T-helper 17 cell (primary cell): ENCODE results near the gene PIGZ. TPM values are rescaled to one million over a fixed set of nuclear protein-coding genes. Genes with fewer than 3 reads are reported as not detected.

Source experiments
- ATAC-seq: fragments of 150-1000 bp; cut with Tn5 transposase; 2 replicates; pipeline ENCODE4 v1.10.0; 2021; ENCODE audit warnings: mild to moderate bottlenecking, moderate library complexity
- DNase-seq, 3 donors: peaks; one replicate each; pipeline versions ENCODE4 v3.0.0 to v3.0.0-alpha.2; 2020 to 2021
- H3K9me3 ChIP-seq: one replicate; pipeline ENCODE4 v1.7.0; 2013; ENCODE audit warnings: low read length, mild to moderate bottlenecking; ENCODE audit not compliant: control insufficient read depth, poor library complexity, severe bottlenecking
- H3K27ac Mint-ChIP-seq: one replicate; pipeline ENCODE4 v1.8.0; 2022; ENCODE audit warnings: mild to moderate bottlenecking, moderate library complexity, mixed read lengths
- H3K27me3 Mint-ChIP-seq: one replicate; pipeline ENCODE4 v1.8.0; 2022; ENCODE audit warnings: mixed read lengths
- H3K36me3 Mint-ChIP-seq: one replicate; pipeline ENCODE4 v1.8.0; 2022; ENCODE audit warnings: low read depth, mixed read lengths
- H3K4me1 Mint-ChIP-seq: one replicate; pipeline ENCODE4 v1.8.0; 2022; ENCODE audit warnings: mild to moderate bottlenecking, mixed read lengths
- H3K4me3 Mint-ChIP-seq: one replicate; pipeline ENCODE4 v1.8.0; 2022; ENCODE audit warnings: mild to moderate bottlenecking, moderate library complexity, mixed read lengths
- total RNA-seq, 4 donors: library from RNA in 2 of 4; stranded (reverse) in 2 of 4; gene quantifications; one replicate each; pipeline ENCODE4 v1.2.3 and lab custom pipeline; 2022 to 2026

Gene PIGZ
- total RNA-seq, 2 donors from 2014 or later = 0.89 to 1.5 TPM

DNA sequence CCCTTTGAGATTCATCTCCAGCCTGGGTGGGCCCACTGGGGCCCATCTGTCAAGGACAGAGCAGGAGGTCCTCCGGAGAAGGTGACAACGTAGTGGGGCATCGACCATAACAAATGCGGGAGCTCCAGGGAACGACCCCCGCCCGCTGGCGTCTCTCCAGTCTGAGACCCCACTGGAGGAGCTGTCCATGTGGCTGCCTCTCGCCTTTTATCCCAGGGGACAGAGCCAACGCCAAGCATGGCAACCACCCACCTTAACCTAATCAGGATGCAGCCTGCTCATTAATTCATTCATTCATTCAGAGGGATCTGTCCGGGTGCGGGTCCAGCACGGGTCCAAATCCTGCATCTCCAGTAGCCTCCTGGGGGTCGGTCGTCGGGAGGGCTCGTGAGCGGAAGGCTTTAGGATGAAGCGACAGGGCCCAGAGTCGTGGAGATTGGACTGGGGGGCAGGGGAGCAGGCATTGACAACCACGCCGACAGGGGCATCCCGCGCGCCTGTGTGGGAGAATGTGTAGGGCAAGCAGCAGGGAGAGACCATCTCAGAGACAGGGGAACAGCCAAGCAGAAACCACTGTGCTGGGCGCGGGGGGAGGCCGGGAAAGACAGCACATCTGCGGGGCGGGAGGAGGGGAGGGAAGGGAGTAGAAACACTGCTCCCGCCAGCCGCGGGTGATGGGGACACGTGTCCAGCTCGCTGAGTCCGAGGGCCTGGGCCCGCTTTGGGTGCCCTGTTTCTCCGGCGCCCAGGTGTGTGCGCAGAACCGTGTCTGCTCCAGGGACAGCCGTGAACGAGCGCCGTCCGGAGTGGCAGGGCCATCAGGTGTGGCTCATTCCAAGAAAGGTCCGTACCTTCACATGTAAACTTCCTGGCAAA, 1.9 kb downstream of the PIGZ start:
- ATAC-seq (no peak), DNase-seq (no peak)
- H3K4me1 Mint-ChIP-seq = peaks cover 6% of the 10 kb centered on the region

DNA sequence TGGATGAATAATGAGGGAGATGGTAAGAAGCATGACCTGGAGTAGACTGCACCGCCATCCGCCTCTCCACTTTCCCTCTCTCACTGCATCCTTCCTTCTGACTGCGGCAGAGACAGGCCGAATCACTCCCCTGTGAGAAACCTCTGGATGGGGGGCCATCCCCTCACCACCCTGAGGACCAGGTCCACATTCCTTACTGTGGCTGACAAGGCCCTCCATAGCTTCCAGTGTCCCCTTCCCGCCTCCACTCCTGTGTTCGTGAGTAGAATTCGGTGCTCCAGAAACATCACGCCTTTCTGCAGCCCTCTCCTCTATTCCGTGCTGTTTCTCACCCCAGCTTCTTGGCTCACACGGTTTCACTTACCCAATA, 2.8 kb downstream of the PIGZ start:
- Mint-ChIP-seq H3K4me3 (no peak overlapping the region), H3K4me1 (peaks cover 6% of the 10 kb centered on the region), H3K27me3 (no peaks in the 10 kb centered on the region), H3K27ac (no peak overlapping the region), H3K36me3 (no peaks in the 10 kb centered on the region)
- H3K9me3 ChIP-seq = no peaks in the 10 kb centered on the region
- ATAC-seq (no peak), DNase-seq (no peak)

More for the DNA sequence above, 1.9 kb downstream of the PIGZ start:
- Mint-ChIP-seq H3K27ac (no peak overlapping the region), H3K27me3 (no peaks in the 10 kb centered on the region), H3K4me3 (peak overlapping the region; percentile 36), H3K36me3 (no peaks in the 10 kb centered on the region)
- no peaks in the 10 kb centered on the region for H3K9me3 ChIP-seq

DNA sequence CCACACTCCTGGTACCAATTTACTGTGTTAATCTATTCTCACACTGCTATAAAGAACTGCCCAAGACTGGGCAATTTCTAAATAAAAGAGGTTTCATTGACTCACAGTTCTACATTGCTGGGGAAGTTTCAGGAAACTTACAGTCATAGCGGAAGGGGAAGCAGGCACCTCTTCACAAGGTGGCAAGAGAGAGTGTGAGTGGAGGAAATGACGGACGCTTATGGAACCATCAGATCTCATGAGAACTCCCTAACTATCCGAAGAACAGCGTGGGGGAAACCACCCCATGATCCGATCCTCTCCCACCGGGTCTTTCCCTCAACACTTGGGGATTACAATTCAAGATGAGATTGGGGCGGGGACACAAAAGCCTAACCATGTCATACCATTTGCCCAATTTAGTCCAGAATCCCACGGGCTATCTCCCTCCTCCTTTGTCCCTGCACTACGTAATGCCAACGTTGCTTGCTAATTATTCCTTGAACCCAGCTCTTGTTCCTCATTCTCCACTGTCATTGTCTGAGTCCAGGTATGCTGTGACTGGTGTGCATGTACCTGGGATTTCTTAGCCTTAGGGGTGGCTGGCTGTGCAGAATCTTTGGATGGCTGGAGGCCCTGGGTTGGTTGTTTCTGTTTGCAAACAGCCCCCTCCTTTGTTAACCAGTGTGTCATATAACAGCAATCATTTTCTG, 3.4 kb downstream of the PIGZ start:
- H3K27me3 Mint-ChIP-seq = no peaks in the 10 kb centered on the region
- no peaks in the 10 kb centered on the region for H3K9me3 ChIP-seq
- H3K4me1 Mint-ChIP-seq = peaks cover 6% of the 10 kb centered on the region
- H3K4me3 Mint-ChIP-seq = no peak overlapping the region
- no peak for ATAC-seq
- no peak for DNase-seq
- peak overlapping the region; percentile 16 for H3K27ac Mint-ChIP-seq
- no peaks in the 10 kb centered on the region for H3K36me3 Mint-ChIP-seq

DNA sequence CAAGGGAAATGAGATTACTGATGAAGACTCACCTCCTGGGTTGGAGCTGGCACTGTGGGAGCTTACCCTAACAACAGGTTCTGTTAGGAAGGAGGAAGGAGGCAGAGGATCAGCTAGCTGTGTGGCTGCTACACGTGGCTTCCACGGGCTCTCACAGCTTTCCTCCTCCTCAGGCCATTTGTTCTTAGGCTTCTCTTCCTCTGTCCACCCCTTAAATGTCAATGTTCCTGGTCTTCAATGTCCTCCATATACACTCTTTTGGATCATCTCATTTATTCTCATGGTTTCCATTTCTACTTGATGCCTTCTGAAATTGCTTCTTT, 5.0 kb downstream of the PIGZ start:
- Mint-ChIP-seq H3K36me3 (peaks cover 4% of the 10 kb centered on the region), H3K4me1 (peaks cover 9% of the 10 kb centered on the region), H3K4me3 (no peak overlapping the region), H3K27ac (no peak overlapping the region), H3K27me3 (peaks cover 5% of the 10 kb centered on the region)
- H3K9me3 ChIP-seq = no peaks in the 10 kb centered on the region
- DNase-seq (no peak), ATAC-seq (no peak)

DNA sequence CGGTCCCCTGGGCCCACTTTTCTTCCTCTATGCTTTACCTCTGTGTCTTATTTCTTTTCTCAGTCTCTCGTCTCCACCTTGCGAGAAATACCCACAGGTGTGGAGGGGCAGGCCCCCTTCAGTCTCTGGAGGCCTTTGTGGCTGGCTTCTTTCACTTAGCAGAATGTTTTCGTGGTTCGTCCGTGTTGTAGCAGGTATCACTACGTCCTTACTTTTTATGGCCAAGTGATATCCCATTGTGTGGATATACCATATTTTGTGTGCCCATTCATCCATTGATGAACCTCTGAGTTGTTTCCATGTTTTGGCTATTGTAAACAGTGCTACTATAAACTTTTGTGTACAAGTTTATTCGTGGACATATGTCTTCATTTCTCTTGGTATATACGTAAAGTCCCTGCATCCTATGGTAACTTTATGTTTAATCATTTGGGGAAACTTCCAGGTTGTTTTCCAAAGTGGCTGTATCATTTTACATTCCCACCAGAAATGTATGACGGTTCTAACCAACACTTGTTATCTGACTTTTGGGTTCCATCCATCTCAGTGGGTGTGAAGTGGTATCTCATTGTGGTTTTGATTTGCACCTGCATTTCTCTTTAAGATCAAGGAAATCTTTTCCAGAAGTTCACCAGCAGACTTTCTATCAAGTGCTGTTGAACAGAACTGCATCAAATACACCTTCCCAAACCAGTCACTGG, 5.6 kb downstream of the PIGZ start:
- Mint-ChIP-seq H3K27ac (no peak overlapping the region), H3K36me3 (peaks cover 4% of the 10 kb centered on the region), H3K4me1 (peaks cover 7% of the 10 kb centered on the region), H3K27me3 (peaks cover 5% of the 10 kb centered on the region), H3K4me3 (no peak overlapping the region)
- no peak for ATAC-seq
- H3K9me3 ChIP-seq = no peaks in the 10 kb centered on the region
- no peak for DNase-seq

DNA sequence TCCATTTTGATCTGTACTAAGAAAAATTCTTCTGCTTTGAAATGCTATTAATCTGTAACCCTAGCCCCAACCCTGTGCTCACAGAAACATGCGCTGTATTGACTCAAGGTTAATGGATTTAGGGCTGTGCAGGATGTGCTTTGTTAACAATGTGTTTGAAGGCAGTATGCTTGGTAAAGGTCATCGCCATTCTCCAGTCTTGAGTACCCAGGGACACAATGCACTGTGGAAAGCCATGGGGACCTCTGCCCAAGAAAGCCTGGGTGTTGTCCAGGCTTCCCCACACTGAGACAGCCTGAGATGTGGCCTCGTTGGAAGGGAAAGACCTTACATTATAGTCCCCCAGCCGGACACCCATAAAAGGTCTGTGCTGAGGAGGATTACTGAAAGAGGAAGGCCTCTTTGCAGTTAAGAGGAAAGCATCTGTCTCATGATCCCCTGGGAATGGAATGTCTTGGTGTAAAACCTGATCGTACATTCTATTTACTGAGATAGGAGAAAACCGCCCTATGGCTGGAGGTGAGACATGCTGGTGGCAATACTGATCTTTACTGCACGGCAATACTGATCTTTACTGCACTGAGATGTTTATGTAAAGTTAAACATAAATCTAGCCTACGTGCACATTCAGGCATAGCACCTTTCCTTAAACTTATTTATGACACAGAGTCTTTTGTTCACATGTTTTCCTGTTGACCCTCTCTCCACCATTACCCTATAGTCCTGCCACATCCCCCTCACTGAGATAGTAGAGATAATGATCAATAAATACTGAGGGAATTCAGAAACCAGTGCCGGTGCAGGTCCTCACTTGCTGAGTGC, 6.3 kb downstream of the PIGZ start:
- H3K9me3 ChIP-seq = no peaks in the 10 kb centered on the region
- H3K4me3 Mint-ChIP-seq = no peak overlapping the region
- H3K36me3 Mint-ChIP-seq = peaks cover 4% of the 10 kb centered on the region
- ATAC-seq (no peak), DNase-seq (no peak)
- H3K27me3 Mint-ChIP-seq = peaks cover 5% of the 10 kb centered on the region
- no peak overlapping the region for H3K27ac Mint-ChIP-seq
- H3K4me1 Mint-ChIP-seq = peaks cover 4% of the 10 kb centered on the region

DNA sequence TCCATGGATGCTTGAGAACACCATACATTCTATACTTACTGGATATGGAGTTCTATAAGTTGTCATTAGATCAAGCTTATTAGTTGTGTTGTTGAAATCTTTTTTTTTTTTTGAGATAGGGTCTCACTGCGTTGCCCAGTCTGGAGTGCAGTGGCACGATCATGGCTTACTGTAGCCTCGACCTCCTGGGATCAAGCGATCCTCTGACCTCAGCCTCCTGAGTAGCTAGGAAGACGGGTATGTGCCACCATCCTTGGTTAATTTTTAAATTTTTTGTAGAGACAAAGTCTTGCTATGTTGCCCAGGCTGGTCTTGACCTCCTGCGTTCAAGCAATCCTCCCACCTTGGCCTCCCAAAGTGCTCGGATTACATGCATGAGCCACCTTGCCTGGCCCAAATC, 13.8 kb downstream of the PIGZ start:
- H3K9me3 ChIP-seq = no peaks in the 10 kb centered on the region
- H3K27ac Mint-ChIP-seq = no peak overlapping the region
- DNase-seq = no peak
- H3K36me3 Mint-ChIP-seq = peaks cover 4% of the 10 kb centered on the region
- peaks cover 5% of the 10 kb centered on the region for H3K27me3 Mint-ChIP-seq
- H3K4me1 Mint-ChIP-seq = peaks cover 4% of the 10 kb centered on the region
- no peak overlapping the region for H3K4me3 Mint-ChIP-seq
- ATAC-seq = no peak

DNA sequence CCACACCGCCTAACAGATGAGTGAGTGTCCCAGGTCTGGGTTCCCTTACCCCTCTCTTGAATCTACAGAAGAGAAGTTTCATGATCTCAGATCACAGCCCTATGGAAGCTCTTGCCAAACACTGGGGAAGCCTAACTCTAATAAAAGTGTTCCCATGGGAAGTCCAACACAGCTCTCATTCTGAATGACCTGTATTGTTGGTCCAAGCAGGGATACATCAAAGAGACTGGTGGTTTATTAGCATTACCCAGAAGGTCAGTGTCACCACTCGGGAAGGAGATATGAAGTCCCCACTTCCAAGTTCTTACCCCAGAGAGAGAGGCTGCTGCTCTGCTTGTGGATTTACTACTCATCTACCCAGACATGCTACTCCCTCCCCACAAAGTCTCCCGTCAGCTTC, 17.3 kb downstream of the PIGZ start:
- no peaks in the 10 kb centered on the region for H3K9me3 ChIP-seq
- Mint-ChIP-seq H3K27me3 (no peaks in the 10 kb centered on the region), H3K36me3 (no peaks in the 10 kb centered on the region), H3K4me1 (peaks cover 2% of the 10 kb centered on the region), H3K4me3 (no peak overlapping the region), H3K27ac (no peak overlapping the region)
- no peak for ATAC-seq
- no peak for DNase-seq

DNA sequence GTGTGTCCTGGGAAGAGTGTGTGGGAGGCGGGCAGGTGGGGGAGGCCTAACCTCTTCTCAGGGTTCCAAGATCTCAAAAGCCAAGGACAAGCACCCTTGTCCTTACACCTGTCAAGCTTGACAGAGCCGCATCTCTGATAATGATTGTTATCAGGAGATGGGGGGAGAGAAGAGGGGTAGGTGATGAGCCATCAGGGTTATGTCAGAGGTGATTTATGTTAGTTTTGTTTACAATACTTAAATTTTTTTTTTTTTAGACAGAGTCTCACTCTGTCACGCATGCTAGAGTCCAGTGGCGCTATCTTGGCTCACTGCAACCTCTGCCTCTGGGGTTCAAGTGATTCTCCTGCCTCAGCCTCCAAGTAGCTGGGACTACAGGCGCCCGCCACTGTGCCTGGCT, 18.9 kb downstream of the PIGZ start:
- Mint-ChIP-seq H3K27ac (no peak overlapping the region), H3K4me1 (peaks cover 4% of the 10 kb centered on the region), H3K4me3 (no peak overlapping the region), H3K36me3 (no peaks in the 10 kb centered on the region), H3K27me3 (no peaks in the 10 kb centered on the region)
- no peak for ATAC-seq
- H3K9me3 ChIP-seq = no peaks in the 10 kb centered on the region
- DNase-seq = no peak

DNA sequence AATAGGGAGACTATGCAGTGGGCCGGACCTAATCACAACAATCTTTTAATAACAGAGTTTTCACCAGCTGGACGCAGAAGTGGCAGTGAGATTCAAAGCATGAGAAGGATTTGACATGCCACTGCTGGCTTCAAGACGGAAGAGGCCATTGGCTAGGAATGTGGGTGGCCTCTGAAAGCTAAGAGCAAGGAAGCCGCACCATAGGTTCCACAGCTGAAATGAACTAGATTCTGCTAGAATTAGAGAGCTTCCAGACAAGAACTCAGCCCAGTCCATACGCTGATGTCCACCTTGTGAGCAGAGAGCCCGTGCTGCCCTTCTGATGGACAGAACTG, 19.4 kb downstream of the PIGZ start:
- Mint-ChIP-seq H3K36me3 (no peaks in the 10 kb centered on the region), H3K27me3 (no peaks in the 10 kb centered on the region), H3K27ac (no peak overlapping the region), H3K4me1 (peaks cover 6% of the 10 kb centered on the region), H3K4me3 (no peak overlapping the region)
- DNase-seq = no peak
- H3K9me3 ChIP-seq = no peaks in the 10 kb centered on the region
- no peak for ATAC-seq

DNA sequence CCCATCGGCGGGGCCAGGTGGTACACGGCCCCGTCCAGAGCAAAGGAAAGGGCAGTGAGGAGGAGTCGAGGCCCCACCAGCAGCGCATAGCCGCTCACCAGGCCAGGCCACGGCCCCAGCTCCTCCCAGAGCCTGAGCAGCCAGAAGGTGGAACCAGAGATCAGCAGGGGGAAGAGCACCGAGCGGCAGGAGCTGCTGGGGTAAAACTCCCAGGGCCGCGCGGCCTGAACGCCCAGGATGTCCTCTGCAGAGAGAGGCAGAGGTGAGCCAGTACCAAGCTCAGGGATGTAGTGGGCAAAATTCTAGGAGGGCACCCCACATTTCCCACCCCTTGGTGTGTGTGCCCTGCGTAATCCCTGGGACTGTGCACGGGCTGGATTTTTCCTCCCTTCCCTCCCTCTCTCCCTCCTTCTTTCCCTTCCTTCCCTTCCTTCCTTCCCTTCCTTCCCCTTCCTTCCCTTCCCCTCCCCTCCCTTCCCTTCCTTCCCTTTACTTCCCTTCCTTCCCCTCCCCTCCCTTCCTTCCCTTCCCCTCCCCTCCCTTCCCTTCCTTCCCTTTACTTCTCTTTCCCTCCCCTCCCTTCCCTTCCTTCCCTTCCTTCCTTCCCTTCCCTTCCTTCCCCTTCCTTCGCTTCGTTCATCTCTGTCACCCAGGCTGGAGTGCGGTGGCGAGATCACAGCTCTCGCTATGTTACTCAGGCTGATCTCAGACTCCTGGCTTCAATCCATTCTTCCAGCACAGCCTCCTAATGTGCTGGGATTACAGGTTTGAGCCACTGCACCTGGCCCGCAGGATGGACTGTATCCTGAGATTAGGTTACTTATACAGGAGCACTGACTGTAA, 20.0 kb downstream of the PIGZ start:
- H3K27me3 Mint-ChIP-seq = no peaks in the 10 kb centered on the region
- H3K36me3 Mint-ChIP-seq = no peaks in the 10 kb centered on the region
- H3K27ac Mint-ChIP-seq = no peak overlapping the region
- peaks cover 10% of the 10 kb centered on the region for H3K4me1 Mint-ChIP-seq
- H3K4me3 Mint-ChIP-seq = no peak overlapping the region
- ATAC-seq (no peak), DNase-seq (no peak)
- no peaks in the 10 kb centered on the region for H3K9me3 ChIP-seq

DNA sequence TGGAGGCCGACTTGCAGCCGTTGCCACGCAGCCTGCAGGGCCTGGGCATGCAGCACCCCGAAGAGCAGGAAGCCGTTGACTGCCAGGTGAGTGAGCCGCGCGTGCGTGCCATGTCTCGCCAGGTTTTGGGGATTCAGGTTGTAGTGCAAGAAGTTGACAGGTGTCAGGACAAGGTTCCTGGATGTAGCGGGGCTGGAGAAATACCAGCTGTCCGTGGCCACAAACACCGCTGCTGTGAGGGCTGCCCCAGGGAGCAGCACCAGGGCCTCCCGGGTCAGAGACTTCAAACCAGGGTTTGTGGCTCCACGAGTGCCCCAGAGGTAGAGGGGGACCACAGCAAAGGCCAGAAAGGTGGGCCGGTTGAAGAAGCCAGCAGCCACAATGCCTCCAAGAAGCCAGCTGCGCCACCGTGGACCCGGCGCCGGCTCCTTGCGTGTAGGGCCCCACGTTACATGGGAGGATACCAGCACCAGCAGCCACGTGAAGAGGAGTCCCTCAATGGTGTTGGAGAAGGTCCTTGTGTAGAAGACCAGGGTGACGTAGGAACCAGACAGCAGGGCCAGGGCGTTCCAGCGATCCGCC, 20.7 kb downstream of the PIGZ start:
- no peak for ATAC-seq
- H3K9me3 ChIP-seq = no peaks in the 10 kb centered on the region
- Mint-ChIP-seq H3K36me3 (no peaks in the 10 kb centered on the region), H3K27ac (no peak overlapping the region), H3K4me3 (no peak overlapping the region), H3K27me3 (no peaks in the 10 kb centered on the region), H3K4me1 (peaks cover 17% of the 10 kb centered on the region)
- no peak for DNase-seq
